Stimulated activated naive CD8-positive, alpha-beta T cell treated with anti-CD3 and anti-CD28 coated beads, Interleukin-15, Interleukin-2, amounts not matched to agents 100 ng/mL and 50 ng/mL, for 24 hours (primary cell): ENCODE results near the gene PPP1R3G.

Source experiments
- H3K27ac Mint-ChIP-seq: one replicate; pipeline ENCODE4 v1.8.0; 2021; ENCODE audit warnings: mild to moderate bottlenecking, mixed read lengths
- H3K27me3 Mint-ChIP-seq: one replicate; pipeline ENCODE4 v1.8.0; 2021; ENCODE audit warnings: mixed read lengths
- H3K36me3 Mint-ChIP-seq: one replicate; pipeline ENCODE4 v1.8.0; 2021; ENCODE audit warnings: low read depth, mixed read lengths
- H3K4me1 Mint-ChIP-seq: one replicate; pipeline ENCODE4 v1.8.0; 2021; ENCODE audit warnings: low read depth, mixed read lengths
- H3K4me3 Mint-ChIP-seq: one replicate; pipeline ENCODE4 v1.8.0; 2021; ENCODE audit warnings: mild to moderate bottlenecking, mixed read lengths
- H3K9me3 Mint-ChIP-seq: one replicate; pipeline ENCODE4 v1.8.0; 2021; ENCODE audit warnings: mixed read lengths

The PPP1R3G gene

DNA sequence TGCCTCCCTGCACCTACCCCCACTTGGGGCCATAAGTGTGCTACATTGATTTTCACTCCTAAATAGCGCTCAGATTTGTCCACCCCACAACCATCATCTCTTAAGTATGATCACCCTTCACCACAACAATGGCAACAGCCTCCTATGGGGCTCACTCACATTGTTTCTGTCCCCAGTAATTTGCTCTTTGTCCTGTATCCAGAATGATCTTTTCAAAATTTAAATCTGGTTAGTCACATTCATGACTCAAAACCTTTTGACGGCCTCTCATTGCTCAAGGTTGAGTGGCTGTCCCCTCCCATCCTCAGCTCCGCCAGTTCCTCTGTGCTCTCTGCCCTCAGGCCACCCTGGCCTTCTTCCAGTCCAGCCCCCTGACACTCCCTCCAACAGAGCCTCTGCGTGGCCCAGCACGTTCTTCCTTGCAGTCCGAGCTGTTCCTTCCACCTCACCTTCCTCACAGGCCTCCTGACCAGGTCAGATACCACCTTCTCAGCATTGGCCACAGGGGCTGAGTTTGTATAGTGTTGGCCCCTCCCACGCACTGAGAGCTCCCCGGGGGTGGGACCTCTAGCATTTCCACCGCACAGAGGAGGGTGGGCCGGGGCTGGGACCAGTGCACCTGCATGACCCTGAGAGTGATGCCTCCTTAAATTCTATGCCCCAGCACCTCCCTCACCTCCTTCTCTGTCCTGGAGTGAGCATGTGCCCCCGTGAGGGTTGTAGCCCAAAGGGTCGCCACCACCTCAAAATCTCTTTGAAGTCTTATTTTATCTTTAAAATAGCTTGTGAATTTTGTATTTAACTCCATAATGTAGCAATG lies 2.4 kb upstream of the PPP1R3G start:
- Mint-ChIP-seq H3K4me3 (no peak overlapping the region), H3K36me3 (no peaks in the 10 kb centered on the region), H3K27ac (no peak overlapping the region), H3K4me1 (no peaks in the 10 kb centered on the region), H3K9me3 (no peaks in the 10 kb centered on the region), H3K27me3 (peaks cover 39% of the 10 kb centered on the region)

GRCh38 chr6:5083307-5083583 lies 1.9 kb upstream of the PPP1R3G start:
- Mint-ChIP-seq H3K9me3 (no peaks in the 10 kb centered on the region), H3K36me3 (no peaks in the 10 kb centered on the region), H3K4me1 (no peaks in the 10 kb centered on the region), H3K4me3 (no peak overlapping the region), H3K27me3 (peaks cover 42% of the 10 kb centered on the region), H3K27ac (no peak overlapping the region)

GRCh38 chr6:5083813-5084359 lies 1.3 kb upstream of the PPP1R3G start:
- H3K4me3 Mint-ChIP-seq, result peak overlapping the region; percentile 64
- H3K27ac Mint-ChIP-seq, result no peak overlapping the region
- H3K9me3 Mint-ChIP-seq, result no peaks in the 10 kb centered on the region
- H3K4me1 Mint-ChIP-seq, result no peaks in the 10 kb centered on the region
- H3K36me3 Mint-ChIP-seq, result no peaks in the 10 kb centered on the region
- peaks cover 45% of the 10 kb centered on the region for H3K27me3 Mint-ChIP-seq

DNA sequence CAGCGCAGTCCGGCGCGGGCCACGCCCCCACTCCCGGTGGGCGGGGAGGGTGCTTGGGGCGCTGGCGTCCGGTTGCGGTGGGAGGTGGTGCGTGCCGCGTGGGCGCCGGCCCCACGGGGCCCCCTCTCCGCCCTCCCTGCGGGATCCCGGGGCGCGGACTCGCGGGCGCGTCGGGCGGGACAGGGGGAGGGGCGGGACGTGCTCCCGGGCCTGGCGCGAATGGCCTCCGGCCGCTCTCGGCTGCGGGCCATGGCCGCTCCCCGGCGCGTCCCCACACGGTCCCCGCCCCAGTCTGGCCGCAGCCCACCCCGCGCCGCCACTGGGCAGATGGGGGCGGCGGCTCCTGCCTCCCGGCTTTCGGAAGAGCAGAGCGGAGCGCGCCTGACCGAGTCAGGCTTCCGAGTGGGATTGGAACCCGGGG lies 771 bp upstream of the PPP1R3G start:
- Mint-ChIP-seq H3K27me3 (peaks cover 46% of the 10 kb centered on the region), H3K4me1 (no peaks in the 10 kb centered on the region), H3K36me3 (no peaks in the 10 kb centered on the region), H3K4me3 (peak overlapping the region; percentile 82), H3K27ac (no peak overlapping the region), H3K9me3 (no peaks in the 10 kb centered on the region)

DNA sequence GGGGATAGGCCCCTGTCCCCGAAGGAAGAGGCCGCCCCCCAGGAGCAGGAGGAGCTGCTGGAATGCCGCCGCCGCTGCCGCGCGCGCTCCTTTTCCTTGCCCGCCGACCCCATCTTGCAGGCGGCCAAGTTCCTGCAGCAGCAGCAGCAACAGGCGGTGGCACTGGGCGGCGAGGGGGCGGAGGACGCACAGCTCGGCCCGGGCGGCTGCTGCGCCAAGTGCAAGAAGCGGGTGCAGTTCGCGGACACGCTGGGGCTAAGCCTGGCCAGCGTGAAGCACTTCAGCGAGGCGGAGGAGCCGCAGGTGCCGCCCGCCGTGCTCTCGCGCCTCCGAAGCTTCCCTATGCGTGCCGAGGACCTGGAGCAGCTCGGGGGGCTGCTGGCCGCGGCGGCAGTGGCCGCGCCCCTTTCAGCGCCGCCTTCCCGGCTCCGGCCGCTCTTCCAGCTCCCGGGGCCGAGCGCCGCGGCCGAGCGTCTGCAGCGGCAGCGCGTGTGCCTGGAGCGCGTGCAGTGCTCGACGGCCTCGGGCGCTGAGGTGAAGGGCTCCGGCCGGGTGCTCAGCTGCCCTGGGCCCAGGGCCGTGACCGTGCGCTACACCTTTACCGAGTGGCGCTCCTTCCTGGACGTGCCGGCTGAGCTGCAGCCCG lies 630 bp downstream of the PPP1R3G start:
- Mint-ChIP-seq H3K36me3 (no peaks in the 10 kb centered on the region), H3K9me3 (no peaks in the 10 kb centered on the region), H3K4me3 (no peak overlapping the region), H3K27me3 (peaks cover 54% of the 10 kb centered on the region), H3K27ac (no peak overlapping the region), H3K4me1 (no peaks in the 10 kb centered on the region)

DNA sequence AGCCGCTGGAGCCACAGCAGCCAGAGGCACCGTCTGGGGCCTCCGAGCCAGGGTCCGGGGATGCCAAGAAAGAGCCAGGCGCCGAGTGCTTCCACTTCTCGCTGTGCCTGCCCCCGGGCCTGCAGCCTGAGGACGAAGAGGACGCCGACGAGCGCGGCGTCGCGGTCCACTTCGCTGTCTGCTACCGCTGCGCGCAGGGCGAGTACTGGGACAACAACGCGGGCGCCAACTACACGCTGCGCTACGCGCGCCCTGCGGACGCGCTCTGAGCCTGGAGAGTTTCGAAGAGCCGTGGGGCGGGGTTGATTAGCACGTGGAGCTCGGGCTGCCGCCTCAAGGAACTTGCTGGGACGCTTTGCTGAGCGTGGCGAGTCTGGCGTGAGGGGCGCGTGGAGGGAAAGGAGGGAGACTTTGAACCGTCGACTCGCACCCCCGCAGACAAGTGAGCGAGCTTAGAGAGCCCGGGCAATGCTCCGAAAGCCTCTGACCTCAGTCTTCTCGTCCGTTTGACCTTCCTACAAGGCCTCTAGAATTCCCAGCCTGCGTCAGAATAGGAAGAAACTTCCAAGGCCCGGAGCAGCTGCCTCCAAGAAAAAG lies 1.3 kb downstream of the PPP1R3G start:
- no peaks in the 10 kb centered on the region for H3K9me3 Mint-ChIP-seq
- H3K27me3 Mint-ChIP-seq, result peaks cover 56% of the 10 kb centered on the region
- H3K27ac Mint-ChIP-seq, result no peak overlapping the region
- no peaks in the 10 kb centered on the region for H3K4me1 Mint-ChIP-seq
- no peak overlapping the region for H3K4me3 Mint-ChIP-seq
- no peaks in the 10 kb centered on the region for H3K36me3 Mint-ChIP-seq

DNA sequence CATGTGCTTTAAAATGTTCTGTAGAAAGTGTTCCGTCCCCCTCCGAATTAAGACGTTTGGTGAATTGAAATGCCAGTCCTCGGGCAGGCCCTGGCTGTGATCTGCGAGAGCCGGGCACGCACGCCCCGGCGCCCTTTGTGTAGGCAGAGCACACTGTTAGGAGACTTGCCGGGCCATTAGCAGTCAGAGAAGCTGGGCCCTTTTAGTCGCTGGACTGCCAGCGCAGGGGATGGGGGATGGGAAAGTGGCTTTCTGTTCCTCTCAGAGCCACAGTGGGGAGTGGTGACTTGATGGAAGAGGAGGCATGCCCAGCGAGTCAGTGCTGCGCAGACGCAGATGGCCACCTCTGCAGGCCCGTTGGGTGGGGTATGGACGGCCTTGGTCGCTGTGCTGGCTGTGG lies 2.2 kb downstream of the PPP1R3G start:
- Mint-ChIP-seq H3K9me3 (no peaks in the 10 kb centered on the region), H3K36me3 (no peaks in the 10 kb centered on the region), H3K4me3 (peak overlapping the region; percentile 3), H3K27me3 (peaks cover 56% of the 10 kb centered on the region), H3K27ac (no peak overlapping the region), H3K4me1 (no peaks in the 10 kb centered on the region)

GRCh38 chr6:5088780-5089179 lies 3.6 kb downstream of the PPP1R3G start:
- no peaks in the 10 kb centered on the region for H3K36me3 Mint-ChIP-seq
- H3K27ac Mint-ChIP-seq, result no peak overlapping the region
- H3K4me3 Mint-ChIP-seq, result no peak overlapping the region
- H3K4me1 Mint-ChIP-seq, result no peaks in the 10 kb centered on the region
- H3K27me3 Mint-ChIP-seq, result peaks cover 49% of the 10 kb centered on the region
- no peaks in the 10 kb centered on the region for H3K9me3 Mint-ChIP-seq

DNA sequence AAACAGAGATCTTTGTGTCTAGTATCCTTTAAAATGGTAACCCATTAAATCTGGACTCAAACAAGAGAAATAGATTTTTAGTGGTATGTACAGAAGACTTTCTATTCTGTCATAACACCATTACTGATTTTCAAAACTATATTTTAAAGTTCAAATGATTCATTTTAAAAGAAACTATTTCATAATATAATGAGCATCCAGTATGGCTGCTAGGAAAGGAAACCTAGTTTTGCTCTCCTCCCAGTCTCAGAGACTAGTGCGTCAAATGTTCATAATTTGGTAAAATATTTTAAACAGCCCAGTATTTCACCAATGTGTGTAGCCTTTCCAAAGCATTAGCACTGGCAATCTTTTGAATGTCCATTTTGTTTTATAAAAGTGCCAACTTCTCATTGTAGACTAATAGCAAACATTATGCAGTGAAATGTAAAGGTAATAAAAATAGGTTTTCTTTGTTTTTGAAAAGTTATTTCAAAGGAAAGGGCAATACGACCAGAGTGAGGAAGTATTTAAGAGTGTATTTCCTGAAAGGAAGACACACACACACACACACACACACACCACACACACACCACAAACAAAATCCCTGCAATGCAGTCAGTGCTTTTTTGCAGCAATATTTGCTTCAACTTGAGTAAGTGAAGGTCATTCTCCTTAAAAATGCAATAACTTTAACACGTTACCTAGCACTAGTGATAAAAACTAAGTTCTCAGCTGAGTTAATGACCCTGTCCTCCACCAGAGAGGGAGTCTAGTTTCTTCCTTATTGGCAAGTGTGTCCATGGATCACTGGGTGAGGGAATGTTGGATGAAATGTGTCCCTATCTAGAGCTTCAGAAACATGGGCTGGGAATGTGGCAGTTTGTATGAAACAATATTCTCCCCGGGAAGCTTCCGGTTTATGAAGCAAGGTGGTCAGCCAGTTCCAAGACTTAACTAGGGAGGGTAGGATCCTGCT lies 4.6 kb downstream of the PPP1R3G start:
- Mint-ChIP-seq H3K36me3 (no peaks in the 10 kb centered on the region), H3K27ac (no peak overlapping the region), H3K9me3 (no peaks in the 10 kb centered on the region), H3K27me3 (peaks cover 44% of the 10 kb centered on the region), H3K4me3 (no peak overlapping the region), H3K4me1 (no peaks in the 10 kb centered on the region)

GRCh38 chr6:5090603-5091002 lies 5.5 kb downstream of the PPP1R3G start:
- Mint-ChIP-seq H3K4me1 (no peaks in the 10 kb centered on the region), H3K4me3 (no peak overlapping the region), H3K36me3 (no peaks in the 10 kb centered on the region), H3K27me3 (peaks cover 42% of the 10 kb centered on the region), H3K9me3 (no peaks in the 10 kb centered on the region), H3K27ac (no peak overlapping the region)

- H3K27me3 Mint-ChIP-seq, result peaks cover 39% of the 10 kb centered on the region
- no peaks in the 10 kb centered on the region for H3K9me3 Mint-ChIP-seq
- H3K36me3 Mint-ChIP-seq, result no peaks in the 10 kb centered on the region
- no peak overlapping the region for H3K27ac Mint-ChIP-seq
- no peak overlapping the region for H3K4me3 Mint-ChIP-seq
- no peaks in the 10 kb centered on the region for H3K4me1 Mint-ChIP-seq
These were observed 6.3 kb downstream of the PPP1R3G start for GRCh38 chr6:5091210-5092069.

- Mint-ChIP-seq H3K36me3 (no peaks in the 10 kb centered on the region), H3K4me1 (no peaks in the 10 kb centered on the region), H3K27ac (no peak overlapping the region), H3K4me3 (no peak overlapping the region), H3K9me3 (no peaks in the 10 kb centered on the region), H3K27me3 (peaks cover 25% of the 10 kb centered on the region)
These were observed 8.3 kb downstream of the PPP1R3G start for GRCh38 chr6:5093231-5094015.

DNA sequence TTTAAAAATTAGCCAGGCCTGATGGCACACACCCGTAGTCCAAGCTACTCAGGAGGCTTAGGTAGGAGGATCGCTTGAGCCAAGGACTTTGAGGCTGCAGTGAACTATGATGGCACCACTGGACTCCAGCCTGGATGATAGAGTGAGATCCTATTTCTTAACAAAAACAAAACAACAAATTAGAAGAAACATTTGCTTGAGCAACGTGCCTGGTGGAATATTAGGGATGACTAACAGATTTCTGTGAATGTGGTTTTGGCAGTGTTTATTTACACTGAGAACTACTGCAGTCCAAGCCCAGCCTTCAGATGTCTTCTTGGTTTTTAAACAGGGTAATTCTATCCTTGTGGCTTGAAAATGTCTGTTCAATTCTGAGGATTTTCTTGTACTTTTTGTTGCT lies 9.2 kb downstream of the PPP1R3G start:
- H3K27me3 Mint-ChIP-seq, result peaks cover 21% of the 10 kb centered on the region
- no peaks in the 10 kb centered on the region for H3K4me1 Mint-ChIP-seq
- H3K9me3 Mint-ChIP-seq, result no peaks in the 10 kb centered on the region
- H3K4me3 Mint-ChIP-seq, result no peak overlapping the region
- H3K36me3 Mint-ChIP-seq, result no peaks in the 10 kb centered on the region
- no peak overlapping the region for H3K27ac Mint-ChIP-seq
